GM12878 (cell line): Measurements from ENCODE around the gene CMTM2. TPM values are rescaled to one million over a fixed set of nuclear protein-coding genes. Genes with fewer than 3 reads are reported as not detected.

ENCODE experiments used
- ATAC-seq: fragments of 200-7000 bp; cut with Tn5 transposase; 3 replicates; pipeline ENCODE4 v1.9.1; 2020; ENCODE audit warnings: mild to moderate bottlenecking, moderate library complexity
- BruUV-seq: library from RNA; stranded (reverse); fragments of 400-500 nt; replicated peaks from 2 replicates; lab custom pipeline; 2021; lab: Mats Ljungman, UMichigan
- CTCF ChIA-PET: fragments of 300-600 bp; sonication (Branson Sonifier 250); formaldehyde crosslinking; extraction: SDS; loops from one replicate; lab custom pipeline; 2021; ENCODE audit warnings: inconsistent platforms; lab: Yijun Ruan, JAX
- POLR2A ChIA-PET: fragments of 350-600 bp; formaldehyde crosslinking; extraction: SDS; loops from one replicate; lab custom pipeline; 2021; ENCODE audit warnings: inconsistent platforms; lab: Charles Lee
- RAD21 ChIA-PET: fragments of 300-600 bp; sonication (Branson Sonifier 250); formaldehyde crosslinking; loops from one replicate; lab custom pipeline; 2023; ENCODE audit warnings: antibody characterized with exemption; ENCODE audit not compliant: unreplicated experiment; lab: Charles Lee
- SMC1A ChIA-PET: fragments of 300-600 bp; sonication (Branson Sonifier 250); formaldehyde crosslinking; loops from one replicate; lab custom pipeline; 2023; ENCODE audit not compliant: unreplicated experiment, uncharacterized antibody; lab: Charles Lee
- DNase-seq: peaks from one replicate; pipeline ENCODE4 v3.0.0-alpha.2; 2011; ENCODE audit warnings: low read depth, low spot score
- FAIRE-seq: peaks from 3 replicates; lab custom pipeline; 2011; peaks lifted over from hg19 to GRCh38; lab: Jason Lieb, UNC
- H2AFZ ChIP-seq: 2 replicates; pipeline ENCODE4 v1.6.0; 2011; ENCODE audit warnings: low read depth, low read length, control low read depth; ENCODE audit not compliant: control insufficient read depth
- H3K27ac ChIP-seq: 2 replicates; pipeline ENCODE4 v1.5.1; 2011; ENCODE audit warnings: control low read depth; ENCODE audit not compliant: control insufficient read depth, insufficient read depth
- H3K27me3 ChIP-seq, 2 experiments: replicated peaks in 1 of 2; 2 replicates each; pipeline versions ENCODE4 v1.6.0 to v1.6.1; 2011; ENCODE audit warnings: low read length in 1 of 2; ENCODE audit not compliant: control insufficient read depth in 2 of 2, insufficient read depth in 2 of 2
- H3K36me3 ChIP-seq, 2 experiments: 2 replicates each; pipeline ENCODE4 v1.5.1; 2011; ENCODE audit warnings: low read length in 1 of 2; ENCODE audit not compliant: control insufficient read depth in 2 of 2, insufficient read depth in 2 of 2
- H3K4me1 ChIP-seq: 2 replicates; pipeline ENCODE4 v1.6.1; 2011; ENCODE audit warnings: mild to moderate bottlenecking, low read length, moderate library complexity, mixed read lengths; ENCODE audit not compliant: control insufficient read depth, insufficient read depth
- H3K4me2 ChIP-seq: 2 replicates; pipeline ENCODE4 v1.6.0; 2011; ENCODE audit warnings: control low read depth; ENCODE audit not compliant: control insufficient read depth, insufficient read depth
- H3K4me3 ChIP-seq: fragments of 200-600 bp; sonication (generic); 2 replicates; pipeline ENCODE4 v1.5.1; 2016
- H3K79me2 ChIP-seq: 2 replicates; pipeline ENCODE4 v1.6.0; 2011; ENCODE audit warnings: low read length; ENCODE audit not compliant: control insufficient read depth, insufficient read depth
- H3K9ac ChIP-seq: 2 replicates; pipeline ENCODE4 v1.8.0; 2011; ENCODE audit warnings: low read length, control low read depth, mixed read lengths; ENCODE audit not compliant: control insufficient read depth, insufficient read depth
- H3K9me3 ChIP-seq: replicated peaks from 3 replicates; pipeline ENCODE4 v1.5.1; 2011; ENCODE audit warnings: mild to moderate bottlenecking, low read length; ENCODE audit not compliant: control insufficient read depth, insufficient read depth
- H4K20me1 ChIP-seq: 2 replicates; pipeline ENCODE4 v1.6.0; 2011; ENCODE audit not compliant: control insufficient read depth, insufficient read depth
- BCL3 ChIP-seq: IDR thresholded peaks from 2 replicates; pipeline ENCODE4 v1.6.1; 2011; ENCODE audit warnings: borderline replicate concordance, low read depth, mild to moderate bottlenecking, moderate library complexity, low read length; ENCODE audit not compliant: insufficient read depth, poor library complexity, severe bottlenecking
- BRCA1 ChIP-seq: IDR thresholded peaks from 2 replicates; pipeline ENCODE4 v1.6.1; 2011; ENCODE audit warnings: low read depth, low read length, improper control_type of control experiment
- E2F8 ChIP-seq: fragments of 450-650 bp; IDR thresholded peaks from 2 replicates; pipeline ENCODE4 v1.6.1; 2018; ENCODE audit warnings: mild to moderate bottlenecking, low read depth, moderate library complexity; ENCODE audit not compliant: partially characterized antibody
- IRF3 ChIP-seq: fragments of 450-650 bp; IDR thresholded peaks from 2 replicates; pipeline ENCODE4 v1.6.1; 2014; ENCODE audit warnings: mild to moderate bottlenecking
- MEF2A ChIP-seq: IDR thresholded peaks from 2 replicates; pipeline ENCODE4 v1.6.1; 2011; ENCODE audit warnings: low read depth, mild to moderate bottlenecking, low read length, moderate library complexity; ENCODE audit not compliant: insufficient read depth
- MEF2B ChIP-seq: fragments of 450-650 bp; IDR thresholded peaks from 2 replicates; pipeline ENCODE4 v1.6.1; 2018; ENCODE audit warnings: mild to moderate bottlenecking, moderate library complexity; ENCODE audit not compliant: partially characterized antibody, poor library complexity, severe bottlenecking
- MYB ChIP-seq: fragments of 150-350 bp; IDR thresholded peaks from 2 replicates; pipeline ENCODE4 v1.6.1; 2014; ENCODE audit warnings: mild to moderate bottlenecking, low read depth, low read length, borderline replicate concordance
- NBN ChIP-seq: fragments of 450-650 bp; IDR thresholded peaks from 2 replicates; pipeline ENCODE4 v1.6.1; 2016
- NFXL1 ChIP-seq: fragments of 450-650 bp; IDR thresholded peaks from 2 replicates; pipeline ENCODE4 v1.6.1; 2017; ENCODE audit warnings: antibody characterized with exemption, mild to moderate bottlenecking, borderline replicate concordance
- PAX8 ChIP-seq: fragments of 450-650 bp; IDR thresholded peaks from 2 replicates; pipeline ENCODE4 v1.6.1; 2017; ENCODE audit warnings: mild to moderate bottlenecking, moderate library complexity
- POLR2A ChIP-seq: IDR thresholded peaks from 2 replicates; pipeline ENCODE4 v1.6.1; 2011; ENCODE audit warnings: low read depth, mild to moderate bottlenecking, low read length
- SIN3A ChIP-seq: IDR thresholded peaks from 2 replicates; pipeline ENCODE4 v1.6.1; 2012; ENCODE audit warnings: low read depth, low read length, improper control_type of control experiment
- SMAD1 ChIP-seq: fragments of 450-650 bp; IDR thresholded peaks from 2 replicates; pipeline ENCODE4 v1.6.1; 2018; ENCODE audit warnings: mild to moderate bottlenecking, low read depth; ENCODE audit not compliant: partially characterized antibody
- SMARCA5 ChIP-seq: fragments of 450-650 bp; IDR thresholded peaks from 2 replicates; pipeline ENCODE4 v1.6.1; 2017; ENCODE audit warnings: mild to moderate bottlenecking
- USF1 ChIP-seq: IDR thresholded peaks from 2 replicates; pipeline ENCODE4 v1.6.1; 2011; ENCODE audit warnings: borderline replicate concordance, low read depth, mild to moderate bottlenecking, moderate library complexity, mixed read lengths, low read length; ENCODE audit not compliant: insufficient read depth; ENCODE audit errors: extremely low read length
- ZNF24 ChIP-seq: fragments of 450-650 bp; IDR thresholded peaks from 2 replicates; pipeline ENCODE4 v1.6.1; 2017; ENCODE audit warnings: antibody characterized with exemption, mild to moderate bottlenecking
- ZNF384 ChIP-seq: IDR thresholded peaks from 2 replicates; pipeline ENCODE4 v1.6.1; 2012; ENCODE audit warnings: low read depth, mild to moderate bottlenecking, low read length, improper control_type of control experiment, borderline replicate concordance
- ZSCAN29 ChIP-seq: fragments of 450-650 bp; IDR thresholded peaks from 2 replicates; pipeline ENCODE4 v1.6.1; 2017; ENCODE audit warnings: mild to moderate bottlenecking, moderate library complexity
- WGBS: methylation state at CpG from one replicate; pipeline ENCODE4 v1.1.6; 2016; ENCODE audit warnings: low lambda C conversion rate; ENCODE audit not compliant: insufficient replicate concordance, insufficient coverage; ENCODE audit errors: missing lambda C conversion rate; 5-methylcytosine and 5-hydroxymethylcytosine counted together
- in situ Hi-C: fragments of 300-500 bp; cut with MboI; formaldehyde crosslinking; loops from 9 replicates; pipeline ENCODE4 v1.14.3; 2018; ENCODE audit warnings: mixed read lengths
- intact Hi-C: fragments of 100-400 bp; cut with micrococcal nuclease; formaldehyde crosslinking; loops from one replicate; pipeline ENCODE4 v1.14.2; 2022; ENCODE audit not compliant: unreplicated experiment
- polyA plus RNA-seq, 11 experiments: library from polyadenylated mRNA; depleted of rRNA in 4 of 11; unstranded in 6 of 11; stranded (reverse) in 5 of 11; fragments of >200 nt; fragmentation: Nextera tagmentation in 4 of 11; fragmentation: Illumina TruSeq in 1 of 11; extraction: Ambion mirVana in 4 of 11; extraction: Trizol in 1 of 11; gene quantifications; 1 replicate in 1 of 11; 2 replicates in 10 of 11; pipeline versions ENCODE4 v1.2.1 to v1.2.3, GENCODE V29; 2011 to 2016; ENCODE audit warnings: inconsistent platforms in 2 of 11, missing spikeins in 2 of 11, low read depth in 1 of 11
- total RNA-seq, 4 experiments: library from RNA; depleted of rRNA in 3 of 4; stranded (reverse); fragments of >200 nt in 3 of 4; fragmentation: Illumina TruSeq in 1 of 4; extraction: Trizol in 1 of 4; gene quantifications; 2 replicates each; pipeline versions ENCODE4 v1.2.1 to v1.2.3, GENCODE V29; 2013 to 2021

Gene CMTM2
- total and polyA plus RNA-seq, 10 of the 15 experiments (the other 5 are each of a cell fraction or from before 2014, with no cell fraction given) = 0.26 to 0.34 TPM; not detected in 8

- TF ChIP-seq SMARCA5 (no peak), MEF2B (no peak), NBN (no peak), MEF2A (no peak), MYB (no peak), NFXL1 (no peak)
- TF ChIP-seq, all 136 proteins: peak for 0
Observed at GRCh38 chr16:66568355-66568754, 10.9 kb upstream of the CMTM2 start (continued).

GRCh38 chr16:66569131-66569530 lies 10.1 kb upstream of the CMTM2 start:
- Histone ChIP-seq H3K79me2 (no peaks in the 10 kb centered on the region), H3K27me3 (no peaks in the 10 kb centered on the region), H2AFZ (no peak overlapping the region), H3K4me1 (no peaks in the 10 kb centered on the region), H3K27ac (no peak overlapping the region), H3K9ac (no peak overlapping the region), H3K36me3 (peaks cover 0 to 4% of the 10 kb centered on the region in 2 experiments; a peak in 2 of 4 replicates), H4K20me1 (no peaks in the 10 kb centered on the region), H3K4me2 (no peak overlapping the region), H3K9me3 (no peaks in the 10 kb centered on the region), H3K4me3 (no peak overlapping the region)
- intact Hi-C loops (no loop called here), in situ Hi-C loops (no loop called here)
- 31% methylated on average over 1 of the region's 1 CpG for WGBS
- DNase-seq (no peak), ATAC-seq (no peak), FAIRE-seq (no peak)
- ChIA-PET RAD21 (interaction anchor here (1.5 kb wide), 1 partner anchor 10 kb away, joined by 3 read pairs; no protein-coding TSS in a partner anchor), SMC1A (interaction anchor here (0.8 to 0.9 kb wide), 2 partner anchors 8 to 16 kb away, joined by 3 to 4 read pairs; no protein-coding TSS in a partner anchor), POLR2A (no interaction called here), CTCF (interaction anchor here (0.6 to 2.2 kb wide), 2 partner anchors 21 to 299 kb away, joined by 3 to 11 read pairs; no protein-coding TSS in a partner anchor)
- BruUV-seq = no TSS peak
- TF ChIP-seq ZNF24 (no peak), BRCA1 (no peak), USF1 (no peak), SMAD1 (no peak), BCL3 (no peak), IRF3 (no peak), ZNF384 (no peak), SIN3A (no peak), PAX8 (no peak), POLR2A (no peak), E2F8 (no peak), ZSCAN29 (no peak)
